GM19099 (cell line): ENCODE data around the gene LRP3.

Source experiments
- POLR2A ChIP-seq: IDR thresholded peaks from 3 replicates; pipeline ENCODE4 v1.6.1; 2011; ENCODE audit warnings: low read depth; ENCODE audit not compliant: insufficient read length; ENCODE audit errors: extremely low read depth

LRP3 gene

DNA sequence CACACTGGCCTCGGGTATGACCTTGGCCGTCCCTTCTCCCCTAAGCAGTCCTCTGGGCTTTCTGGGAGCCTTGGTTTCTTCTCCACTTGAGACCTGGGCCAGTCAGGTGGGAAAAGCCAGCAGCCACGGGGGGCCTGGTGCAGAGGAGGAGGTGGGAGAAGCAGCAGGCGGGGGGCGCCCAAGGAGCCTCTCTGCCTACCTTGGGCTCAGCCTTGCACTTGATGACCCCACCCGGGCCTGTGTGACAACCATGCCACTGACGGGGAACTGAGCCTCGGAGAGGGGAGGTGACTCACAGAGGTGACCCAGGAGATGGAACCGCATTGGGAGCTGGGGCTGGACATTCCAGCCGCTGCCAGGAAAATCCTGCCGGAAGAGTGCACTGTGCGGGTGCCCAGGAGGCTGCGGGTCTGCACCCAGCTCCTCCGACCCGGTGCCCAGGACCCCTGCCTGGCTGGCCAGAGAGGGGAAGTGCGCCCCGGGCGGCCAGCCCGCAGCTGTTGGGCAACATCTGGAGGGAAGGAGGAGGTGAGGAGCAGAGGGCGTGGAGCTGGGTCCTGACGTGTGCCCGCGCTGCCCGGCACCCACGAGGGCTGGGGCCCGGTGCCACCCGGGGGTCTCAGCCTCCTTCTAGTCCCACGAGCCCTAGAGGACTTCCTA lies 55.0 kb downstream of the LRP3 start:
- no peak for TF ChIP-seq POLR2A

DNA sequence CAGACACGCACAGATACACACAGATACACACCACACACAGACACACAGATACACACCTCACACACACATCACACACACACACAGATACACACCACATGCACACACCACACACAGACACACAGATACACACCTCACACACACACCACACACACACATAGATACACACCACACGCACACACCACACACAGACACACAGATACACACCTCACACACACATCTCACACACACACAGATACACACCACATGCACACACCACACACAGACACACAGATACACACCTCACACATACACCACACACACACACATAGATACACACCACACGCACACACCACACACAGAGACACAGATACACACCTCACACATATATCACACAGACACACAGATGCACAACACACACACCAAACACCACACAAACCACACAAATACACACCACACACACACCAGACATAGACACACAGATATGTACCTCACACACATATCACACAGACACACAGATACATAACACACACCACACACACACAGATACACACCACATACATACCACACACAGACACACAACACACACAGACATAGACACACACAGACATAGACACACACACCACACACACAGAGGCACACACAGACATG lies 55.7 kb downstream of the LRP3 start:
- TF ChIP-seq POLR2A: no peak

DNA sequence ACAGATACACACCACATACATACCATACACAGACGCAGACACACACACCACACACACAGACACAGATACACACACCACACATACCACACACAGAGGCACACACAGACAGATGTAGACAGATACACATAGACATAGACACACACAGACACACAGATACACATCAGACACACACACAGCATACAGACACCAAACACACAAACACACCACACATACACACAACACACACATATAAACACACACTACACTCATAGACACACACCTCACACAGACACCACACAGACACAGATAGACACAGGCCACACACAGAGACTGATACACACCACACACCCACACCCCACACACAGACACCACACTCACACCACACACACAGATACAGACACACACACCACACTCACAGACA lies 56.4 kb downstream of the LRP3 start:
- TF ChIP-seq POLR2A: no peak

DNA sequence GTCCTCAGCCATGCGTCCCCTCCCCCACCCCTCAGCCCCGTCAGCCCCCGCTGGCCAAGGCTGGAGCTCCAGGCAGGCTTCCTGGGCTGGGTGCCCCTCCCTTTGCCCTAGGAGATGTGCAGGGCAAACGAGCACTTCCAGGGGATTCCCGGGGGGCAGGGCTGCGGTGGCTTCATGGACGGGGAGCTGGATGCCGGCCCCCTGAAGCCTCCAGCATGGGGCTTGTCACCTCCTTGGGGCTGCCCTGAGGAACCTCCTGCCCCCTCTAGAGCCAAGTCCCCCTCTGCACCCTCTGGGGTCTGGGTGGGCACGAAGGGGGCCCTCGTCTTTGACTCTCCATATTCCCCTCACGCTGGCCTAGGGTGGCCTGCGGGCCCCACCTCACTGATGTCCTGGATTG lies 56.9 kb downstream of the LRP3 start:
- no peak for TF ChIP-seq POLR2A

DNA sequence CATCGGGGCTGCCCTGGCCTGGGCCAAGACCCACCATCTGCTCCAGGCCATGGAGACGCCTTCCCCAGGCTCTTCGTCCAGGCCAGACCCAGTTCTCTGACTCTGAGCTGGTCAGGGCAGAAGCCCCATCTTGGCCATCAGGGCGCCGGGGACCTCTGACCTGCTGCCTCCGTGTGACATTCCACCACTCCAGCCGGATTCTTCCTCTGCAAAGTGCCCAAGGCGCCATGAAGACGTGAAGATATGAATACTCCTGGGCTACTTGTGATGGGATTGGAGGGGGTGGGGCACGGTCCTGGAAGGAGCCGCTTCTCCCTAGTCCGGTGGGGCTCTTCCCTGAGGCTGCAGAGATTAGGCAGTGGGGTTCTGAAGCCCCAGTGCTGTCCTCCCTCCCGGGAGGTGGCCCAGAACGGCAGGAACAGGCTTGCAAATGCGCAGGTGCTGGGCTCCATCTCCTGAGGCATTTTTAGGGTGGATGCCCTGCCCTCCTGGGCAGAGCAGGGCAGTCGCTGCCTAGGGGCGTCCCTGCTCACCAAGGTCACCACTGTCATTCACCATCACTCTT lies 57.5 kb downstream of the LRP3 start:
- TF ChIP-seq POLR2A: no peak

DNA sequence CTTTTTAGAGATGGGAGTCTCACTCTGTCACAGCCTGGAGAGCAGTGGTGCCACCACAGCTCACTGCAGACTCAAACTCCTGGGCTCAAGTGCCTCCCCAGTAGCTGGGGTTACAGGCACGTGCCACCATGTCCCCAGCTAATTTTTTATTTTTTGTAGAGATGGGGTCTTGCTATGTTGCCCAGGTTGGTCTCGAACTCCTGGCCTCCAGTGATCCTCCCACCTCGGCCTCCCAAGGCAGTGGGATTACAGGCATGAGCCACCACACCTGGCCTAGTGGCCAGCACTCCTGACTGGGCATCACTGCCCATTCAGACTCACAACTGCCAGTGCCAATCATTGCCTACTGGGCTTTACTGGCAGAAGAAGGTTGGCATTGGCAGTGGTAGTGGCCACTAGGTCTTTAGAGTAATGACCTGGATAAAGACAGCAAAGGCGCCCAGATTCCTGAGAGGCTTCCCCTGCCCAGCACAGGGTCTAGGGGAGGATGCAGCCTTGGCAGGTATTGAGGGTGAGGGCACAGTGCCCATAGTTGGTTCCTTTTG lies 58.4 kb downstream of the LRP3 start:
- no peak for TF ChIP-seq POLR2A

DNA sequence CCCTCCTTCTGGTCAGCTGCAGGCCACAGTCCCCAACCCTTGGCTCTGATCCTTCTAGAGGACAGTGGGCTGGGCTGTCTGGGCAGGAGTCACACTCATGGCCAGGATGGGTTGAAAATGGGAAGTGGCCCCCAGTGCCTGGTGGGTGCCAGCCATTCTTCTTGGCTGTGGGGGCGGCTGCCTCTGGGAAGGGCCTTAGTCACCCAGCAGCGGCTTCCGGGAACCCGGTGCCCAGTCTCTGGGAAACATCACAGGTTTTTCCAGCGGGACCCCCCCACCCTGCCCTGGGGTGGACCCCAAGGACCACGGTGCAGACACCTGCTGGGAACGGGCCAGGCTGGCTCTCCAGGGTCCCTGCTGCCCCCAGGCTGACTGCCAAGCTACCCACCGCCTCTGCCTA lies 58.8 kb downstream of the LRP3 start:
- no peak for TF ChIP-seq POLR2A

DNA sequence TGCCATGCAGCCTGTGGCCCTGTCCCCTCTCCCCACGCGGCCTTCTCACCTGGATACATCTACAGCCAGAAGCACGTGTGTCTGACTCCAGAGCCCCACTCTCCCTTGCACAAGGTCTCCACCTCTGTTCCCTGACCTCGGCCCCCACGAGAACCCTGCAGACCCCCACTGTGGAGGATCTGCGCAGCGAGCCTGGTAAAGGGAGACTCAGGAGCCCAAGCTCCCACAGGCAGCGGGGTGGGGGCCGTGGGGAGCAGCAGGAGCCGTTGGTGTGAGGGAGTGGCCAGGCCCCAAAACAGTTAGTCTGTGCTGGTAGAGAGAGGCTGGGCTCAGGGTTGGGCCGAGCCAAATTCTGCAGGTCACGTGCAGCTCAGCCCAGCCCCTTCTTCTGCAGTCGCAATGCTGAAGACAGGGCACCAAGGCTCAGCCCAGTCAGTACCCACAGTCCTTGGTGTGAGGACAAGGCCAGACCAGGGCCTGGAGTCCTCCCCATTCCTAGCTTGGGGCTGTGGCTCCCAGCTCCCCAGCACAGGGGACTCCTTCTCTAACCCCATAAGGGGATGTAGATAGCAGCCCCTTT lies 60.2 kb downstream of the LRP3 start:
- TF ChIP-seq POLR2A: no peak

DNA sequence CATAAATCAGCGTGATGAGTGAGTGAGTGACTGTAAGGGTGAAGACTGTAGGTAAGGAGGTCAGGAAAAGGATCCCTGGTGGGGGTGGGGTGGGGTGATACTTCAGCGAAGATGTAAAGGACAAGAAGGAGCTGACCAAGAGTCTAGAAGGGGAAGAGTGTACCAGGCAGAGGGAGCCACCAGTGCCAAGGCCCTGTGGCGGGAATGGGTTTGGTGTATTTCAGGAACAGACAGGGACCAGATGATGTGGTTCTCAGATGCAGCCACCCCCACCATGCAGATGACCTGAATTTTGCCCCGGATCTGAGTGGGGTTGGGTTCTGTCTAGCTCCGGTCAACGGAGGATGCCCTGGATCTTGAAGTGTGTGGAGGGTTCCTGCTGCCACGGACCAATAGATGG lies 61.7 kb downstream of the LRP3 start:
- no peak for TF ChIP-seq POLR2A

DNA sequence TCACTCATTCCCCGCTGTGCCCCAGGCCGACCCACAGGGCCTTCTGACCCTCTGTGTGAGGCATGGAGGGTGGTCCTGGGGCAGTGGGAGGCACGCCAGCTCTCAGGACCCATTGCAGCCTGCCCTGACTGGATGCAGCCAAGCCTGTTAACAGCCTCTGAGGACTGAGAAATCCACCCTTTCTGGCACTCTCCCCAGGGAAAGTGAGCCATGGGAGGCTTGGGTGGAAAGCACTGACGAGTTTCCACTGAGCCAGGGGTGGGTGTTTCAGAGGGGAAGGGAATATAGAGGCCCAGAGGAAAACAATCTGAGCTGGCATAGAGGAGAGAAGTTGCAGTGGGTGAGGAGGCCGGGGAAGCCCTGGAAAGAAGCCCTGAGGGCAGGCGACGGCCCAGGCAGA lies 62.1 kb downstream of the LRP3 start:
- TF ChIP-seq POLR2A: no peak

DNA sequence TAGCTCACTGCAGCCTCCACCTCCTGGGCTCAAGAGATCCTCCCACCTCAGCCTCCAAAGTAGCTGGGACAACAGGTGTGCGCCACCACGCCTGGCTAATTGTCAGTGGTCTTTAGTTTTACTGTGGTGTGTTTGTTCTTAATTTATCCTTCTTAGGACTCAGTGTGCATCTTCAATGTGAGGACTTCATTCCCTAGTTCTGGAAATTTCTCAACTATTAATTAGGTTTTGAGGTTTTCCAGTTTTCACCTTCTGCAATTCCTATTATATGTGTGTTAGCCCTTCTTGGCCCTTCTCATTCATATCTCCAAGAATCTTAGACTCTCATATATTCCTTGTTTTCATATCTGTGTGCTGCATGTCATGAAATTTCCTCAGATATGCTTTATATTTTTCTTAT lies 63.7 kb downstream of the LRP3 start:
- no peak for TF ChIP-seq POLR2A
